ENCODE results near the gene MOB1A.
A peak's percentile ranks its signal among the peaks of the same experiment; 100 is the strongest.
"Not testable (repeated sequence)": the region's sequence is repeated elsewhere in the genome, so short reads cannot be mapped to it uniquely, and the experiment has no call there.

The MOB1A gene

GRCh38 chr2:74198461-74199274, 20.0 kb upstream of the MOB1A start, which contains the start of gene MTHFD2:
TSS of gene MTHFD2 (plus strand) at chr2:74198615. CDS start at chr2:74198642, 27 bp downstream.
- peak; percentile 90 for DNase-seq

- DNase-seq = no peak
Measured at GRCh38 chr2:74198023-74198460, 19.4 kb upstream of the MOB1A start.

GRCh38 chr2:74197049-74197448, 18.4 kb upstream of the MOB1A start:
- no peak for DNase-seq

- DNase-seq = no peak
Measured at GRCh38 chr2:74194799-74195198, 16.1 kb upstream of the MOB1A start.

- no peak for DNase-seq
Measured at GRCh38 chr2:74191596-74192380, 13.1 kb upstream of the MOB1A start.

- DNase-seq = no peak
Measured at GRCh38 chr2:74188696-74189095, 10.0 kb upstream of the MOB1A start.

GRCh38 chr2:74188018-74188601, 9.4 kb upstream of the MOB1A start:
- DNase-seq = no peak

- not testable (repeated sequence) for DNase-seq
Measured at GRCh38 chr2:74186706-74187105, 8.0 kb upstream of the MOB1A start.

- DNase-seq = no peak
Measured at GRCh38 chr2:74186038-74186437, 7.4 kb upstream of the MOB1A start.

- DNase-seq = no peak
Measured at GRCh38 chr2:74183878-74184277, 5.2 kb upstream of the MOB1A start.

- DNase-seq = no peak
Measured at GRCh38 chr2:74181739-74182138, 3.1 kb upstream of the MOB1A start.

- DNase-seq = no peak
Measured at GRCh38 chr2:74179063-74179865, 585 bp upstream of the MOB1A start.

GRCh38 chr2:74177696-74178095, 983 bp downstream of the MOB1A start:
- no peak for DNase-seq

GRCh38 chr2:74174909-74175308, 3.8 kb downstream of the MOB1A start:
- no peak for DNase-seq

GRCh38 chr2:74168739-74169138, 9.9 kb downstream of the MOB1A start:
- DNase-seq = no peak

GRCh38 chr2:74164761-74165160, 13.9 kb downstream of the MOB1A start:
- DNase-seq = no peak

GRCh38 chr2:74162951-74163350, 15.7 kb downstream of the MOB1A start:
- DNase-seq = no peak

- DNase-seq = no peak
Measured at GRCh38 chr2:74155830-74156229, 22.8 kb downstream of the MOB1A start.

- DNase-seq = no peak
Measured at GRCh38 chr2:74152954-74153353, 25.7 kb downstream of the MOB1A start.

GRCh38 chr2:74149570-74150319, 28.9 kb downstream of the MOB1A start:
- DNase-seq = no peak

GRCh38 chr2:74149247-74149525, 29.5 kb downstream of the MOB1A start:
- DNase-seq = no peak
